ENCODE data around the gene ACBD3.

The ACBD3 gene

GRCh38 chr1:226199971-226200370 is 13.4 kb upstream of the ACBD3 start:
- DNase-seq = no peak

- no peak for DNase-seq
Measured at GRCh38 chr1:226195144-226195543, 8.6 kb upstream of the ACBD3 start.

GRCh38 chr1:226187380-226187779 is 839 bp upstream of the ACBD3 start:
- no peak for DNase-seq

GRCh38 chr1:226187019-226187322 is 430 bp upstream of the ACBD3 start:
- DNase-seq = no peak

- no peak for DNase-seq
Measured at GRCh38 chr1:226185141-226186036, 1.2 kb downstream of the ACBD3 start.

GRCh38 chr1:226181996-226182714 is 4.4 kb downstream of the ACBD3 start:
- DNase-seq = no peak

- no peak for DNase-seq
Measured at GRCh38 chr1:226176870-226177269, 9.7 kb downstream of the ACBD3 start.

GRCh38 chr1:226172589-226172988 is 14.0 kb downstream of the ACBD3 start:
- DNase-seq = no peak

GRCh38 chr1:226166341-226166740 is 20.2 kb downstream of the ACBD3 start:
- DNase-seq = no peak

- no peak for DNase-seq
Measured at GRCh38 chr1:226164154-226164553, 22.4 kb downstream of the ACBD3 start.

GRCh38 chr1:226162898-226163297 is 23.6 kb downstream of the ACBD3 start:
- no peak for DNase-seq

- no peak for DNase-seq
Measured at GRCh38 chr1:226158983-226159382, 27.6 kb downstream of the ACBD3 start.

GRCh38 chr1:226158457-226158856 is 28.1 kb downstream of the ACBD3 start:
- DNase-seq = no peak

- no peak for DNase-seq
Measured at GRCh38 chr1:226157761-226158316, 28.7 kb downstream of the ACBD3 start.

GRCh38 chr1:226154593-226154992 is 31.9 kb downstream of the ACBD3 start:
- no peak for DNase-seq

- no peak for DNase-seq
Measured at GRCh38 chr1:226149806-226150205, 36.7 kb downstream of the ACBD3 start.

- no peak for DNase-seq
Measured at GRCh38 chr1:226148121-226148648, 38.4 kb downstream of the ACBD3 start.

- no peak for DNase-seq
Measured at GRCh38 chr1:226144045-226144444, 42.5 kb downstream of the ACBD3 start.

GRCh38 chr1:226135709-226136108 is 50.8 kb downstream of the ACBD3 start:
- no peak for DNase-seq

GRCh38 chr1:226135059-226135651 is 51.4 kb downstream of the ACBD3 start:
- no peak for DNase-seq

GRCh38 chr1:226134170-226135058 is 52.1 kb downstream of the ACBD3 start:
- DNase-seq = no peak

- DNase-seq = no peak
Measured at GRCh38 chr1:226133504-226134123, 52.9 kb downstream of the ACBD3 start.

Data from activated gamma-delta T cell treated with Interleukin-2 at 50 U/mL for 16 hours (primary cell).